Dedifferentiated amniotic fluid mesenchymal stem cell (primary cell): ENCODE results near the gene GET3.

Experiments
- DNase-seq: peaks from one replicate; pipeline ENCODE4 v3.0.0-alpha.2; 2016; ENCODE audit errors: extremely low spot score

Gene GET3

GRCh38 chr19:12752056-12752781 is 14.9 kb downstream of the GET3 start:
- no peak for DNase-seq

- no peak for DNase-seq
Measured at GRCh38 chr19:12754465-12755196, 17.3 kb downstream of the GET3 start.

GRCh38 chr19:12756150-12756883 is 19.0 kb downstream of the GET3 start:
- no peak for DNase-seq

DNA sequence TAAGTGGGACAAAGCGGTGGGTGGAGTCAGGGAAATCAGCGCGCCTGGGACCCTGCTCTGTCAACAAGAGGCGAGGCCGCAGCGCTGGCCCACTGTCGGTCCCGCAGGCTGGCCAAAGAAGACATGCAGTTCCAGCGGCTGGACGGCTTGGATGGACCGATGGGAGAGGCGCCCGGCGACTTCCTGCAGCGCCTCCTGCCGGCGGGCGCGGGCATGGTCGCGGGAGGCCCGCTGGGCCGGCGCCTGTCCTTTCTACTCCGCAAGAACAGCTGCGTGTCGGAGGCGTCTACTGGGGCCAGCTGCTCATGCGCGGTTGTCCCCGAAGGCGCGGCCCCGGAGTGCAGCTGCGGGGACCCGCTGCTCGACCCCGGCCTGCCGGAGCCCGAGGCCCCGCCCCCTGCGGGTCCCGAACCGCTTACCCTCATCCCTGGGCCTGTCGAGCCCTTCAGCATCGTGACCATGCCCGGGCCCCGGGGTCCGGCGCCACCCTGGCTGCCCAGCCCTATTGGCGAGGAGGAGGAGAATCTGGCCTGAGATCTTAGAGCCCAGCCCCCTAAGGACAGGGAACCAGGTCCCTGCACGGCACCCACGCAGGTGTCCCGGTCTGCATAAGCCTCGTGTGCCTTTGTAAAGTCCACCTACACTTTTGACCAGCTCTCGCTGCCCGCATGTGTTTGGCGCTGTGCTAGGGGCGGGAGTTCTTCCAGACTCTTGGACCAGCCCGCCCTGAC is 20.4 kb downstream of the GET3 start:
- no peak for DNase-seq

DNA sequence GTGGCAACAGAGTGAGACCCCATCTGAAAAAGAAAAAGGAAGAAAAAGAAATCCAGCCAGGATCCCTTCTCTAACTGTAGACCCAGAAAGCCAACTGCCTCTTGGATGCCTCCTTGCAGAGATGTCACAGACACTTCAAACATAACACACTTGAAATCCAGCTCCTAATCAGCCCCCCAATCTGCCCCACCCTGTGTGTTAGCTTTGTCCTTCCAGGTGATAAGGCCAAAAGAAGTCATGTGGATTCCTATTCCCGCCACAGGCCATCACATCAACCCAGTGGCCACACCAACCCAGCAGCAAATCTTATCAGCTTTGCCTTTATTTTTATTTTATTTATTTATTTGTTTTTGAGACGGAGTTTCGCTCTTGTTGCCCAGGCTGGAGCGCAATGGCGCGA is 22.4 kb downstream of the GET3 start:
- DNase-seq = no peak

DNA sequence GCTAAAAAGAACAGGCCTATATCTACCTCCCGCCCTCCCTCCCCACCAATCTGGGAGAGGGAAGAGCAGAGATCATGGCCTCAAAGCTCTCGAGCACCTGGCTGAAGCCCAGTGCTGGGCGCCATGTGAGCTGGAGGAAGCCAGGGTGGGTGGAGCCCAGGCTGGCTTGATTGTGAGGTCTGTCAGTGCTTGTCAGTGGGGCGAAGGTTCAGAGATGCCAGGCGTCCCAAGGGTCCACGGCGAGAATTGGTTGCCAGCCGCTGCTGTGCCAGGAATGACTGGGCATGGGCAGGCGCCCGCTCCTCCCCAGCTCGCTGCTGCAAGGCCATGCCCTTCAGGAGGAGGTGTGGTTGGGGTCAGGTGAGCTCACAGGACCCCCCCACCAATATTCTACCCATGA is 25.8 kb downstream of the GET3 start:
- DNase-seq = no peak

DNA sequence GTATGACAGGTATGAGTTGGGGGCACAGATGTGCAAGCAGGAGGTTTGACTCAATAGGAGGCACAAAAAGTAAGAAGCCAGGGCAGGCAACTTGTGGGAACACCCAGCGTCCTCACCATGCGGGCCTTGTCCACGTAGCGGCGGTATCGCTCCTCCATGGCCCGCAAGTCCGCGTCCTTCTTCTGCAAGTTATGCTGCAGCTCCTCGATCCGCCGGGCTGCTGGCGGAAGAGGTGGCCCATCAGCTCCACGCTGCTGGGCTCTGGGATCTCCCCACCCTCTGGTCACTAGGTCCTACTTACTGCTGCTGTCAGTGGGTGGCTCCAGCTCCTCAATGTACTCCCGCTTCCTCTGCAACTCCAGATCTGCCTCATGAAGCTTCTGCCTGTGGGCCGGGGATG is 27.4 kb downstream of the GET3 start:
- no peak for DNase-seq

DNA sequence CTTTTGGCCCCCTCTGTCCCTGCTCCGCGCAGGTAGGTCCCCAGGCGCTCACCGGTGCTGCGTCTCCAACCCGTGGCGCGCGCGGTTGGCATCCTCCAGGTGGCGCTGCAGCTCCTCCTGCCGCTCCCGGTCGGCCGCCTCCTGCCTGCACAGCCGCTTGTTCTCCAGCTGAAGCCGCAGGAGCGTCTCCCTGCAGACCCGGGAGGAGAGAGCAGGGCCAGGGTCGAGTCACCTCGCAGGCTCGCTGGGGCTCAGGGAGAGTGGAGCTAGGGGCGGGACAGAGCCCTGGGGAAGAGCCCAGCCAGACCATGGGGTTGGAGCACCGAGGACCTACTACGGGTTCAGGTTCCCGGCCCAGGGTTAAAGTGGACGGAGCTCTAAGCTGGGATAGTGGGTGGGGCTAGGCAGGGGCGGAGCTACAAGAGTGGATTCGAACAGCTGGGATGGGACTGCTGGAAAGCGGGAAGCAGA is 28.8 kb downstream of the GET3 start:
- peak; percentile 48 for DNase-seq

GRCh38 chr19:12767150-12767549 is 29.9 kb downstream of the GET3 start:
- DNase-seq = no peak

DNA sequence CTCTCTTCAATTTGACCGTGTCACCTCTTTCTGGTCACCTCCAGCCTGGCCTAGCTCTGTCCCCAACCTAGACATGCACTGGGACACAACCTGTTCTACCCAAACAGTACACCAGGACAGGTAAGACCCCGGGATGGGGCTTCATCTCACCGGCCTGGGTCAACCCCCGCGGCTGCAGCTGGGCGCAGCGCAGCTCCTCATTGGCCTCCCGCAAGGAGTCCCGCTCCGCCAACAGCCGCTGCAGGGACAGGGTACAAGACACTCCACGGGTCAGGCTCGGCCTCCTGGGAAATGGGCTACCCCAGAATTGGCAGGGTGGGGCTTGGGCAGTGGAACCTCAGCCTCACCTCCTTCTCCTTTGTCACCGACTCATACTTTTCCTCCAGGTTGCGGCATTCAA is 30.4 kb downstream of the GET3 start:
- DNase-seq = no peak

- DNase-seq = no peak
Measured at GRCh38 chr19:12769689-12770088, 32.4 kb downstream of the GET3 start.

GRCh38 chr19:12770922-12771321 is 33.6 kb downstream of the GET3 start:
- DNase-seq = no peak

GRCh38 chr19:12772323-12772722 is 35.0 kb downstream of the GET3 start:
- DNase-seq = no peak

- DNase-seq = no peak
Measured at GRCh38 chr19:12773571-12773970, 36.3 kb downstream of the GET3 start.

- DNase-seq = no peak
Measured at GRCh38 chr19:12774588-12775555, 37.6 kb downstream of the GET3 start, which contains the start of gene HOOK2. Gene HOOK2 (minus strand): TSS chr19:12775552. CDS start chr19:12775449, 103 bp downstream.

DNA sequence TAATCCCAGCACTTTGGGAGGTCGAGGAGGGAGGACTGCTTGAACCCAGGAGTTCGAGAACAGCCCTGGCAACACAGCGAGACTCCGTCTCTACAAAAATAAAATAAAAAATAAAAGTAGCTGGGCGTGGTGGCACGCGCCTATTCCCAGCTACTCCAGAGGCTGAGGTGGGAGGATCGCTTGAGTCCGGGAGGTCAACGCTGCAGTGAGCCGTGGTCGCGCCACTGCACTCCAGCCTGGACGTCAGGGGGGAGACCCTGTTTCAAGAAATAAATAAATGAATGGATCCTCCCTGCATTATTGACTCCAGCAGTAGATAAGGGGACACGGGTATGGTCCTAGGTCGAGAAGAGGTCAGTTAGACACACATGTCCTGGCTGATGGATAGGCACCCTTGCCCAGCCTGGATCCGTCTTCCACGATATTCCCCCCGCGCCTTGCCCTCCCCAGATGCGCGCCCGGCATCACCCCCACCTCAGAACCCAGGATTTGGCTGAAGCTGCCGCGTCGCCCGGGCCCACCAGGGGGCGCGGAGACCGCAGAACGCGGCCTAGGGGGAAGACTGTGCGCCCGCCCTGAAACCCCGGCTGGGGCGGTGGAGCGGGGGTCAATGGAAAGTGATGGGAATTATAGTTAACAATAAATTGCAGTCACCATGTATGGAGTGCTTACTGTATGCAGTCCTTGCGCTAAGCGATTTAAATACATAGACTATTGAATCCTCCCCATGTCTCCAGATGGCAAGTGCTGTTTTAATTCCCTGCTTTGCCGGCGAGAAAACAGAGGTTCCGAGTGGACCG is 40.1 kb downstream of the GET3 start:
- peak; percentile 63 for DNase-seq

GRCh38 chr19:12778017-12778904 is 41.0 kb downstream of the GET3 start:
- DNase-seq = peak; percentile 59

DNA sequence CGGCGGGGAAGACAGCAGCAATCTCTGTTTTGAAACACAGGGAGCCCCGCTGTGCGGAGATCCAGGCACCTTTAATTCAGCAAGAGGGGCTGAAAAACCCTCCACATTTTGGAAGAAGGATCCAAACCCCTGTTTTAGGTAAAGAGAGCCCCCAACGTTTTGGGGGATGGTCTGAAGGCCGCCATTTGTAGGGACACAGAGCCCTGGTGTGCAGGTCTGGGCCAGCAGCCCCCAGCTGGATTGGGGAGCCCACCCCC is 41.5 kb downstream of the GET3 start:
- no peak for DNase-seq
